Activated CD4-positive, alpha-beta T cell treated with anti-CD3 and anti-CD28 coated beads for 1 hour (primary cell): ENCODE measurements around the gene TMEM203.
"Not testable (repeated sequence)": the region's sequence is repeated elsewhere in the genome, so short reads cannot be mapped to it uniquely, and the experiment has no call there.

Source experiments
- DNase-seq: peaks from one replicate; pipeline ENCODE4 v3.0.0-alpha.2; 2020

TMEM203 gene

GRCh38 chr9:137205126-137206069 is at the start of gene TMEM203, which contains the start of gene NDOR1:
Gene TMEM203 (minus strand): TSS chr9:137205648. CDS start chr9:137205414, 234 bp downstream.
Gene NDOR1 (plus strand): TSS chr9:137205700. CDS start chr9:137205778, 78 bp downstream.
- peak; percentile 89 for DNase-seq

GRCh38 chr9:137254624-137255447 is 49.4 kb upstream of the TMEM203 start, which contains the start of gene NELFB:
Gene NELFB (plus strand): TSS chr9:137255327.
- DNase-seq: peak; percentile 96

- DNase-seq: no peak
These were observed 48.5 kb upstream of the TMEM203 start for GRCh38 chr9:137253717-137254623.

DNA sequence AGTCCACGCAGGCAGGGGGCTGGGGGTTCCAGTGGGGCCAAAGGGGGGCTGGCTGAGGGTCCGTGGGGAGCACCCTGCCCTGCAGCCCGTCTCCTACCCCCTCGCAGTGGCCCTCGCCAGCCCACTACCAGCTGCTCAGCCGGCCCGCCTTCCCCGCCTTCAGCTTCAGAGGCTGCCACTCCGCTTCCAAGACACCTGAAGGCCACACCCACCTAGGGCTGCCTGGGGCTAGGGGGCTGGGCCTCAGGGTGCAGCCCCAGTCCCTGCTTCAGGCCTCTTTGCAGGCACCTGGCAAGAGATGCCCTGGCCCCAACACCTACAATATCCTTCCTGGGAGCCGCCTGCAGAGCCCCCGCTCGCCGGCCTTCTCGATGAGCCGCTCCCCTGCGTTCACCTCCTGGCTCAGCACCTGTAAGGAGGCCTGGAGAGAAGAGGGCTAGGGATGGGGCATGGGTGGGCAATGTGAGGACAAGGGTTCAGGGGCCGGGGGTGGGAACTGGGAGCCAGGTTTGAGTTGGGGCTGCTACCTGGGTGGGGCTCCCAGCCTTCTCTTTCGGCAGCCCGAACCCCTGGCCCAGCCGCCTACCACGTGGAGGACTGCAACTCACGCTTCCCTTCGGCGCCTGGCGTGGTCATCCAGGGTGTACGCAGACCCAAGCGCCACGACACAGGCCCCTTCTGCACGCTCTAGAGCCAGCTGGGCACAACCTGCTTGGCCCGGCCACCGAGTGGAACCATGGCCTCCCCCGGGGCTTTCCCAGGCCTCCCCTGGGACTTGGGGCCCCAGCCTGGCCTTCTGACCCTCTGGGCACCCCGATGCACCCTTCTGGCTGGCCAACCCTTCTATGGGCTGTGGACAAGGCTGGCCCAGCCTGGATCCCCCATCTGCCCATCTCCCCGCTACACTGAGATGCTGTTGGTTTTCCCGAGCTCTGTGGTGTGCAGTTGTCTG is 47.4 kb upstream of the TMEM203 start:
- no peak for DNase-seq

DNA sequence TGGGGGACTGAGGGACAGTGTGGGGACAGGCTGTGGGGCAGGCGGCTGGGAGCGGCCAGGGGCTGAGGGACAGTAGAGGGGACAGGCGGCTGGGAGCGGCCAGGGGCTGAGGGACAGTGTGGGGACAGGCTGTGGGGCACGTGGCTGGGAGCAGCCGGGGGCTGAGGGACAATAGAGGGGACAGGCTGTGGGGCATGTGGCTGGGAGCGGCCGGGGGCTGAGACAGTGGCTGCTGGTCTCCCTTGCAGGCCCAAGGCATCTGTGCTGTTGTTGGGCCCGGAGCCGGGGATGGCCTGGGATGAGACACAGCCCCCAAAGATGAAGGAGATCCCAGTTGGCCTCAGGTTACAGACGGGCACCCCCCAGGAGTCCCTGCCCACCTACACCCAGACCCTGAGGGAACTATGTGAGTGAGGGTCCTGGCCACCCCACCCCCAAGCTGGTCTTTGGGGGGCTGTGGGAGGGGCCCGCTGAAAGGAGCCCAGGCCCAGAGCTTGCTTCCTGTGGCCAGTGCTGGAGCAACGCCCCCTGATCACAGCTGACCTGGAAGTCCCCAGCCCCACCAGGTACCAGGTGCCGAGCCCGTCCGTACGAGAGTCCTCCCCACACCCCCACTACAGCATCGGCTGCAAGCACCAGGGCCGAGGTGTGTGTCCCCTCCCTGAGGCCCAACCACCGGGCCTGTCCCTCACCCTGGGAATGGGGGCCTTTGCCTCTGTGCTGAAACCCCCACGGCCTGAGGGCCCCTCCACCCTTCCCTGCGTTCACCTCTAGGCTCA is 46.2 kb upstream of the TMEM203 start:
- DNase-seq: no peak

DNA sequence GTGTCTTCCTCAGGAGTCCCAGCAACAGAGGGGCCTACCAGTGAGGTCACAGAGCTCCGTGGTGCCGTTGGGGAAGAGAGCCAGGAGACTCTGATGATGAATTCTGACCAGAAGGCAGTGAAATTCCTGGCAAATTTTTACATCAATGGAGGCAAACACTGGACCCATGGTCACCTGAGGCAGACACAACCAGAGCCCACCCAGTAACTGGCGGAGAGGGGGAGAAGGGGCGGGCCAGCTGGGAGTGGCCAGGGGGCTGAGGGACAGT is 45.7 kb upstream of the TMEM203 start, which contains the start of gene STPG3:
Gene STPG3 (plus strand): TSS at position 93 of the 268 bp plus-strand sequence. CDS start 1 bp downstream, at position 94.
- no peak for DNase-seq

DNA sequence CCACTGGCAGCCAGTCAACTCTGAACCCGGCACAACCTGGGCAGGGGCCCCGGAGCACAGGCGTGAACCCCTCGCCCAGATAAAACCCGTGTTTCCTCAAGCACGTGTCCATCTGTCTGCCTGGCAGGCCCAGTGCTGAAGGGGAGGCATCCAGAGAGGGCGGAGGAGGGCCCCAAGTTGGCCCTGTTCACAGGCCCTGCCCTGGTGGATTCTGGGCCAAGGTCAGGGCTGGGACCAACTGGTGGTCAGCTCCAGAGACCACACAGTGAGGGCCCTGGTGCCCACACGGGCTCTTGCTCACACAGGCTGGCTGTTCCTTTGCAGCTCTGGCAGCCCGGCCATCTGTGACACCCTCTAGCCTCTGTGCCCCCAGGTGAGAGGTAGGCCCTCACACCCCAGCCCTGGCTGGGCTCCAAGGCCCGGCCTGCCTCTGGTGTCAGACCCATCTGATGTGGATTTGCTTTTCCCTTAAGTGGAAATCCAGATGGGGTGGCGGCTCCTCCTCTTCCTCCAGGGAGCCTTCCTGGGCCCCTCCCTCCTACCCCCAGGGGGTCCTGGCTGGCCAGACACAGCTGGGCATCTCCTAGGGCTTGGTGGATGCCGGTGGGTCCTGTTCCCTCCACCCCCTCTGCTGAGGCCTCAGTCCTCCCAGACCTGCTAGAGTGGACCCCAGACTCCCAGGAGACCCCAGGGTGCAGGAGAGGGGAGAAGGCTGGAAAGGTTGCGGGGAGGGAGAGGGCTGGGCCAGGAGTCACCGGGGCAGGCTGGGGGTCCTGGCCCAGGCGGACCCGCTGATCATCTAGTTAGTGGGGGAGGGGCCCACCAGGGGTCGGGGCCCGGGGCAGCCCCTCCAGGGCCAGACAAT is 45.1 kb upstream of the TMEM203 start:
- DNase-seq: no peak

GRCh38 chr9:137247916-137248175 is 42.4 kb upstream of the TMEM203 start:
- no peak for DNase-seq

- no peak for DNase-seq
These were observed 41.9 kb upstream of the TMEM203 start for GRCh38 chr9:137247135-137247915.

- DNase-seq: no peak
These were observed 40.3 kb upstream of the TMEM203 start for GRCh38 chr9:137245450-137246421.

DNA sequence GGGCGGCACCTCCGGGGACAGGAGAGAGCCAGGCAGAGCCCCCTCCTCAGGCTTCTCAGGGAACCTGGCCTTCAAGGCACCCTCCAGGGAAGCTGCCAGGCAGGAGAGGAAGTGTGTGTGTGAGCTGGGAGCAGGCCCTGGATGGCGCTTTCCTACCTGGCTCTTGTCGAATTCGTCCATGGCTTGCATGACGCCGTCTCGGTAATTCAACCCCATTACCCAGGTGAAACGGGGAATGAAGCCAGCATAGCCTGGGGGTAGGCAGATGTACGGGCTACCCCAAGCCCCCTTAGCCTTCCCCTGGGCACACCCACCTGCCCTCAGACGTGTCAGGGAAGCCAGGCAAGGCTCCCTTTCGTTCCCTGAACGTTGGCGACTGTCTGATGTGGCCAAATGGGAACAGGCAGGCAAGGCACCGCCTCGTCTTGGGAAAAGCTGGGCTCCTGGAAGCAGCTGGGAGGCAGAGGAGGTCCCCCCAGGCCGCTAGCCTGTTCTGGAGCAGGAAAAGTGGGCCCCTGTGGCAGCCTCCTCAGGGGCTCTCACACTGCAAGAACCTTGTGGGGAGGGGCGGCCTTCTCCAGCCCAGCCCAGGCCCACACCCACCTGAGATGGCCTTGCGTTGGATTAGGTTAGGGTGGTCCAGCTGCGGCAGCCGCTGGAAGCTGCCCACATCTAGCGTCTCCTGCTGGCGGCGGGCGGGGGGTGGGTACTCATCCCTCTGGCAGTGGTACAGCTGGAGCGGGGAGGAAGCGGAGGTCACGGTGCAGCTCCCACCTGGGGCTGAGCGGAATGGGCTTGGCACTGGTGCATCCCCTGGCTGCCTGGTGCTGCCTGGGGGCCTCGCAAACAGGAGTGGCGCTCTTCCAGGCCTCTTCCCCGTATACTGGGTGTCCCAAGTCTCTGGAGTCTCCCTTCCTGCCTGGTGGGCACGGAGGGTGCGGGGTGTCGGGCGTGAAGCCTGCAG is 39.3 kb upstream of the TMEM203 start:
- no peak for DNase-seq

GRCh38 chr9:137243626-137244485 is 38.4 kb upstream of the TMEM203 start:
- DNase-seq: no peak

DNA sequence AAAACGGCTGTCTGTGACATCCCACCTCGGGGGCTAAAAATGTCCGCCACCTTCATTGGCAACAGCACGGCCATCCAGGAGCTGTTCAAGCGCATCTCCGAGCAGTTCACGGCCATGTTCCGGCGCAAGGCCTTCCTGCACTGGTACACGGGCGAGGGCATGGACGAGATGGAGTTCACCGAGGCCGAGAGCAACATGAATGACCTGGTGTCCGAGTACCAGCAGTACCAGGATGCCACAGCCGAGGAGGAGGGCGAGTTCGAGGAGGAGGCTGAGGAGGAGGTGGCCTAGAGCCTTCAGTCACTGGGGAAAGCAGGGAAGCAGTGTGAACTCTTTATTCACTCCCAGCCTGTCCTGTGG is 37.8 kb upstream of the TMEM203 start:
- not testable (repeated sequence) for DNase-seq

DNA sequence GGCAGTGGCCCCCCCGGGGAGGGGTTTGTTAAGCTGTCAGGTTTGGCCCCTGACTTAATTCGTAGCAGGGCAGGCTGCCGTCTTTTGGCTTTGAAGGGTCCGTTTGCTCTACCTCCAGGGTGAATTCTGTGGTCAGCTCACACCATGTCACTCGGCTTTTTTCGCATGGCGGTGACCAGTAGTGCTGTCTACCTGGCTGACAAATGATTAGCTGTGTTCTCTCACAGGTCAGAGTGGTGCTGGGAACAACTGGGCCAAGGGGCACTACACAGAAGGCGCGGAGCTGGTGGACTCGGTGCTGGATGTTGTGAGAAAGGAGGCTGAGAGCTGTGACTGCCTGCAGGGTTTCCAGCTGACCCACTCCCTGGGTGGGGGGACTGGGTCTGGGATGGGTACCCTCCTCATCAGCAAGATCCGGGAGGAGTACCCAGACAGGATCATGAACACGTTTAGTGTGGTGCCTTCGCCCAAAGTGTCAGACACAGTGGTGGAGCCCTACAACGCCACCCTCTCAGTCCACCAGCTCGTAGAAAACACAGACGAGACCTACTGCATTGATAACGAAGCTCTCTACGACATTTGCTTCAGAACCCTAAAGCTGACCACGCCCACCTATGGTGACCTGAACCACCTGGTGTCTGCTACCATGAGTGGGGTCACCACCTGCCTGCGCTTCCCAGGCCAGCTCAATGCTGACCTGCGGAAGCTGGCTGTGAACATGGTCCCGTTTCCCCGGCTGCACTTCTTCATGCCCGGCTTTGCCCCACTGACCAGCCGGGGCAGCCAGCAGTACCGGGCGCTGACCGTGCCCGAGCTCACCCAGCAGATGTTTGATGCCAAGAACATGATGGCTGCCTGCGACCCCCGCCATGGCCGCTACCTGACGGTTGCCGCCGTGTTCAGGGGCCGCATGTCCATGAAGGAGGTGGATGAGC is 37.1 kb upstream of the TMEM203 start:
- DNase-seq: no peak
